Fibroblast of skin of abdomen (primary cell): ENCODE measurements around the gene EIF6.

Experiments
- DNase-seq: peaks from one replicate; pipeline ENCODE4 v3.0.0-alpha.2; 2013

The EIF6 gene

GRCh38 chr20:35293303-35294292 lies 9.0 kb upstream of the EIF6 start:
- DNase-seq: no peak

- DNase-seq: no peak
These were observed 8.1 kb upstream of the EIF6 start for GRCh38 chr20:35292504-35293285.

GRCh38 chr20:35291654-35292503 lies 7.3 kb upstream of the EIF6 start, which contains the start of gene FAM83C:
FAM83C (minus strand) TSS chr20:35292425; CDS start chr20:35292304, 121 bp downstream.
- DNase-seq: no peak

- DNase-seq: no peak
These were observed 6.4 kb upstream of the EIF6 start for GRCh38 chr20:35290887-35291417.

GRCh38 chr20:35290186-35290886 lies 5.8 kb upstream of the EIF6 start:
- no peak for DNase-seq

GRCh38 chr20:35288325-35289060 lies 3.9 kb upstream of the EIF6 start:
- DNase-seq: no peak

GRCh38 chr20:35287509-35288324 lies 3.1 kb upstream of the EIF6 start:
- DNase-seq: no peak

GRCh38 chr20:35286899-35287508 lies 2.4 kb upstream of the EIF6 start:
- DNase-seq: no peak

GRCh38 chr20:35286077-35286898 lies 1.7 kb upstream of the EIF6 start:
- no peak for DNase-seq

- DNase-seq: no peak
These were observed 1.2 kb upstream of the EIF6 start for GRCh38 chr20:35285806-35286076.

GRCh38 chr20:35284992-35285805 lies 627 bp upstream of the EIF6 start:
- no peak for DNase-seq

GRCh38 chr20:35283441-35284266 lies 918 bp downstream of the EIF6 start:
- no peak for DNase-seq

GRCh38 chr20:35281506-35282101 lies 3.0 kb downstream of the EIF6 start:
- no peak for DNase-seq

- DNase-seq: no peak
These were observed 4.0 kb downstream of the EIF6 start for GRCh38 chr20:35280523-35280922.

- DNase-seq: no peak
These were observed 4.9 kb downstream of the EIF6 start for GRCh38 chr20:35279533-35280174.

GRCh38 chr20:35279040-35279439 lies 5.5 kb downstream of the EIF6 start:
- DNase-seq: no peak
